Measurements from ENCODE around the gene GPI.
"Not testable (repeated sequence)": the region's sequence is repeated elsewhere in the genome, so short reads cannot be mapped to it uniquely, and the experiment has no call there.

GPI gene

GRCh38 chr19:34368338-34368737, 3.3 kb downstream of the GPI start:
- no peak for DNase-seq (ENCODE audit: low spot score)

GRCh38 chr19:34369166-34369565, 4.2 kb downstream of the GPI start:
- not testable (repeated sequence) for DNase-seq (ENCODE audit: low spot score)

GRCh38 chr19:34370117-34370516, 5.1 kb downstream of the GPI start:
- DNase-seq (ENCODE audit: low spot score): no peak

GRCh38 chr19:34370983-34371382, 6.0 kb downstream of the GPI start:
- DNase-seq (ENCODE audit: low spot score): no peak

- DNase-seq (ENCODE audit: low spot score): no peak
Measured at GRCh38 chr19:34373601-34374288, 8.7 kb downstream of the GPI start.

- no peak for DNase-seq (ENCODE audit: low spot score)
Measured at GRCh38 chr19:34375598-34375997, 10.6 kb downstream of the GPI start.

- no peak for DNase-seq (ENCODE audit: low spot score)
Measured at GRCh38 chr19:34380639-34381241, 15.7 kb downstream of the GPI start.

GRCh38 chr19:34381399-34382251, 16.6 kb downstream of the GPI start:
- DNase-seq (ENCODE audit: low spot score): no peak

- no peak for DNase-seq (ENCODE audit: low spot score)
Measured at GRCh38 chr19:34382471-34382870, 17.5 kb downstream of the GPI start.

- no peak for DNase-seq (ENCODE audit: low spot score)
Measured at GRCh38 chr19:34383599-34383998, 18.6 kb downstream of the GPI start.

- DNase-seq (ENCODE audit: low spot score): no peak
Measured at GRCh38 chr19:34386645-34387445, 21.8 kb downstream of the GPI start.

- no peak for DNase-seq (ENCODE audit: low spot score)
Measured at GRCh38 chr19:34387446-34387810, 22.4 kb downstream of the GPI start.

- DNase-seq (ENCODE audit: low spot score): not testable (repeated sequence)
Measured at GRCh38 chr19:34388745-34389144, 23.7 kb downstream of the GPI start.

GRCh38 chr19:34391813-34392212, 26.8 kb downstream of the GPI start:
- peak; percentile 50 for DNase-seq (ENCODE audit: low spot score)

- DNase-seq (ENCODE audit: low spot score): peak; percentile 26
Measured at GRCh38 chr19:34393031-34393430, 28.0 kb downstream of the GPI start.

GRCh38 chr19:34393629-34394028, 28.6 kb downstream of the GPI start:
- peak; percentile 19 for DNase-seq (ENCODE audit: low spot score)

GRCh38 chr19:34397853-34398252, 32.9 kb downstream of the GPI start:
- DNase-seq (ENCODE audit: low spot score): no peak

GRCh38 chr19:34399886-34400285, 34.9 kb downstream of the GPI start:
- no peak for DNase-seq (ENCODE audit: low spot score)

GRCh38 chr19:34400844-34401243, 35.8 kb downstream of the GPI start:
- not testable (repeated sequence) for DNase-seq (ENCODE audit: low spot score)

GRCh38 chr19:34402074-34402600, 37.1 kb downstream of the GPI start:
- DNase-seq (ENCODE audit: low spot score): no peak

- DNase-seq (ENCODE audit: low spot score): no peak
Measured at GRCh38 chr19:34403784-34404108, 38.8 kb downstream of the GPI start.

All from D341Med (cell line).